Tibial artery (tissue), 4 donors: ENCODE results near the gene PHF21A.

Experiments used
- DNase-seq, 2 donors: peaks; one replicate each; pipeline ENCODE4 v3.0.0-alpha.2; 2019
- H3K27ac ChIP-seq, 2 donors: fragments of 200-600 bp; sonication (generic) in 1 of 2; 1 replicate in 1 of 2; 2 replicates in 1 of 2; pipeline ENCODE4 v1.5.1; 2018 to 2019; ENCODE audit warnings: mild to moderate bottlenecking in 1 of 2
- H3K27me3 ChIP-seq, 2 donors: fragments of 200-600 bp; sonication (generic) in 1 of 2; one replicate each; pipeline versions ENCODE4 v1.5.1 to v1.6.0; 2016 to 2019
- H3K36me3 ChIP-seq, 3 donors: fragments of 200-600 bp; sonication (generic) in 2 of 3; one replicate each; pipeline ENCODE4 v1.5.1; 2016 to 2019; ENCODE audit warnings: mild to moderate bottlenecking in 2 of 3
- H3K4me1 ChIP-seq, 4 donors: fragments of 200-600 bp; sonication (generic) in 2 of 4; 1 replicate in 3 of 4; 2 replicates in 1 of 4; pipeline ENCODE4 v1.5.1; 2016 to 2019
- H3K4me3 ChIP-seq, 2 donors: fragments of 200-600 bp; sonication (generic) in 1 of 2; 1 replicate in 1 of 2; 2 replicates in 1 of 2; pipeline ENCODE4 v1.5.1; 2018 to 2019; ENCODE audit warnings: mild to moderate bottlenecking in 2 of 2
- H3K9me3 ChIP-seq, 3 donors: fragments of 200-600 bp; sonication (generic) in 1 of 3; one replicate each; pipeline ENCODE4 v1.5.1; 2016 to 2019
- intact Hi-C: fragments of 100-400 bp; cut with DNase I; formaldehyde crosslinking; loops from one replicate; pipeline ENCODE4 v1.15.0; 2023; ENCODE audit warnings: low total_unique reads
- TF ChIP-seq, protein P1 (sequence below), 2 experiments: fragments of 200-600 bp in 1 of 2; fragments of 450-650 bp in 1 of 2; IDR thresholded peaks; one replicate each; pipeline ENCODE4 v1.5.1; 2017 to 2019; ENCODE audit warnings: antibody characterized with exemption in 2 of 2, mild to moderate bottlenecking in 1 of 2, moderate library complexity in 1 of 2

Gene PHF21A

DNA sequence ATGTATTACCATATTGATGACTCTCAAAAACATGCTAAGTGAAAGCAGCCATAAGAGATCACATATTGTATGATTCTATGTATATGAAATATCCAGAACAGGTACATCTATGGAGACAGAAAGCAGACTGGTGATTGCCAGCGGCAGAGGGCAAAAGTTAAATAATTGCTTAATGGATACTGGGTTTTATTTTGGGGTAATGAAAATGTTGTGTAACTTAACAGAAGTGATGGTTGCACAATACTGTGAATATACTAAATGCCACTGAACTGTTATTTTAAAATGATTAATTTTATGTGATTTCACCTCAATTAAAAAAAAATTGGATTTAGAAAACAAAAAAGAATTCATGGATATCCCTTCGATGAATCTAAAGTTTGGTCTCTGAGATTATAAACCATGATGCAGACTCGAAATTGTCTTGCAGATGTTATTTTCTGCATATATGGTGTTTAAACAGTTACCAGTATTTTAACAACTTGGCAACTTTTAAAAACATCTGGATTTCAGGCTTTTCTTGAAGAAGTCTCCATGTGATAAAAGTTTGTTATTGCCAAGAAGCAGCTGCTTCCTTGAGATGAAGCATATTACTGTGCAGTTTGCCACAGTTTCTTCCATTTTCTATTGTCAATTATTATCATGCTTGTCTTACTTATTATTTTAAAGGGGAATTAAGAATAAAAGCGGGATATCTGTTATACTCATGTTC, 160.7 kb downstream of the PHF21A start:
- DNase-seq, result no peak
- H3K27ac ChIP-seq, result no peak overlapping the region
- intact Hi-C loops, result loop anchor here (10.0 kb wide), 1 partner anchor 354 kb away; no protein-coding TSS in a partner anchor
- TF ChIP-seq, protein P1, sequence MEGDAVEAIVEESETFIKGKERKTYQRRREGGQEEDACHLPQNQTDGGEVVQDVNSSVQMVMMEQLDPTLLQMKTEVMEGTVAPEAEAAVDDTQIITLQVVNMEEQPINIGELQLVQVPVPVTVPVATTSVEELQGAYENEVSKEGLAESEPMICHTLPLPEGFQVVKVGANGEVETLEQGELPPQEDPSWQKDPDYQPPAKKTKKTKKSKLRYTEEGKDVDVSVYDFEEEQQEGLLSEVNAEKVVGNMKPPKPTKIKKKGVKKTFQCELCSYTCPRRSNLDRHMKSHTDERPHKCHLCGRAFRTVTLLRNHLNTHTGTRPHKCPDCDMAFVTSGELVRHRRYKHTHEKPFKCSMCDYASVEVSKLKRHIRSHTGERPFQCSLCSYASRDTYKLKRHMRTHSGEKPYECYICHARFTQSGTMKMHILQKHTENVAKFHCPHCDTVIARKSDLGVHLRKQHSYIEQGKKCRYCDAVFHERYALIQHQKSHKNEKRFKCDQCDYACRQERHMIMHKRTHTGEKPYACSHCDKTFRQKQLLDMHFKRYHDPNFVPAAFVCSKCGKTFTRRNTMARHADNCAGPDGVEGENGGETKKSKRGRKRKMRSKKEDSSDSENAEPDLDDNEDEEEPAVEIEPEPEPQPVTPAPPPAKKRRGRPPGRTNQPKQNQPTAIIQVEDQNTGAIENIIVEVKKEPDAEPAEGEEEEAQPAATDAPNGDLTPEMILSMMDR (IDR thresholded peaks at IDR 0.05), result no peak
- H3K4me3 ChIP-seq, result no peak overlapping the region
- H3K27me3 ChIP-seq, result no peaks in the 10 kb centered on the region
- no peaks in the 10 kb centered on the region for H3K9me3 ChIP-seq
- peaks cover 0 to 4% (median 0%) of the 10 kb centered on the region in 4 donors for H3K4me1 ChIP-seq
- peaks cover 6 to 36% (median 9%) of the 10 kb centered on the region in 3 donors for H3K36me3 ChIP-seq

DNA sequence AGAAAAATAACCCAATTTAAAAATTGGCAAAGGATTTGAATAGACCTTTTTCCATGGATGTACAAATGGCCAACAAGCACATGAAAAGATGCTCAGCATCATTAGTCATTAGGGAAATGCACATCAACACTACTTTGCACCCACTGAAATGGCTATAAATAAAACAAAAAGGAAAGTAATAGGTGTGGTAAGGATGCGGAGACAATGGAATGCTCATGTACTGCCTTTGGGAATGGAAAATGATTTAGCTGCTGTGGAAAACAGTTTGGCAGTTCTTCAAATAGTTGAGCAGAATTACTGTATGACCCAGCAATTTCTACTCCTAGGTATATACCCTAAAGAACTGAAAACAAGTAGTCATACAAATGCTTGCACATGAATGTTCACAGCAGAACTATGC, 161.4 kb downstream of the PHF21A start:
- H3K27me3 ChIP-seq, result no peaks in the 10 kb centered on the region
- DNase-seq, result no peak
- no peak overlapping the region for H3K27ac ChIP-seq
- no peaks in the 10 kb centered on the region for H3K4me1 ChIP-seq
- intact Hi-C loops, result loop anchor here (10.0 kb wide), 1 partner anchor 355 kb away; no protein-coding TSS in a partner anchor
- H3K9me3 ChIP-seq, result no peaks in the 10 kb centered on the region
- peaks cover 8 to 33% (median 9%) of the 10 kb centered on the region in 3 donors for H3K36me3 ChIP-seq
- TF ChIP-seq, protein P1 (IDR thresholded peaks at IDR 0.05), result no peak
- no peak overlapping the region for H3K4me3 ChIP-seq

DNA sequence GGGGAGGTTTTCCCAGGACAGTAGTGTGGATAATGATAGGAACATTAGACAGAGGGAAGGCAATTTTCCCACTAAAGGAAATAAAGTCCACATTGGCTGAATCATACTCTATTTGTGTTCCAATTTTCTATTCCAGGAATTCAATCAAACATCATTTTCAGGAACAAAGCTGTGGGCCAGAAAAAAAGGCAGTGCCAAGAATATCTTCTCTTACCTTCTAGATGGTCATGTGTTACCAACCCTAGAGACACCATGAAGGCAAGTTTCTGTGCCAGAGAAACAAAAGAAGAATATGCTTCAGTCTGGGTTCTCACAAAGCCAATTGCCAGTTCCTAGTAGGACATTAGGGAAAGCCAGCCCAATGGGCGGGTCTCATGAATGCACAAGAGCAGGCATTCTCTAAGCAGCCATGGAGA, 171.3 kb downstream of the PHF21A start:
- Histone ChIP-seq H3K27ac (no peak overlapping the region), H3K9me3 (no peaks in the 10 kb centered on the region), H3K36me3 (peaks cover 67 to 86% (median 81%) of the 10 kb centered on the region in 3 donors), H3K4me3 (no peak overlapping the region), H3K27me3 (no peaks in the 10 kb centered on the region), H3K4me1 (no peaks in the 10 kb centered on the region)
- intact Hi-C loops, result no loop called here
- no peak for DNase-seq
- TF ChIP-seq, protein P1 (IDR thresholded peaks at IDR 0.05), result no peak

DNA sequence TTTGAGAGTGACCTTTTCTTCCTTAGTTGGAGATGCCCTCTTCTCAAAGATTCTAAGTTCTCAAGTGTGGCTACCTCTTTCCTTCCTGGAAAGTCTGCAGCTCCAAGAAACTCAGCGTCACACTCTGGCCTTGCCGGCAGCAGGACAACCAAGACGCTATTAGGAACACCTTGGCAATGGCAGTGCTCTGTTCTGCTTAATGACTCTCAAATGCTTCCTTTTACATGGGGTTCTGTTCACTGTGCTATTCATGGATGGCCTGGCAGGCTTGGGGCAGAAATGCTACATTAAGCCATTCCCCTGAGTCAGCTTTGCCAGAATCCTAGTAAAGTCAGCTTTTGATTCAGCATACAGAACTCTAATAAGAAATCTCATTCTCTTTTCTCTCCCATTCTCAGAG, 172.9 kb downstream of the PHF21A start:
- intact Hi-C loops, result no loop called here
- no peak overlapping the region for H3K4me3 ChIP-seq
- no peak overlapping the region for H3K27ac ChIP-seq
- DNase-seq, result no peak
- no peaks in the 10 kb centered on the region for H3K27me3 ChIP-seq
- TF ChIP-seq, protein P1 (IDR thresholded peaks at IDR 0.05), result no peak
- H3K36me3 ChIP-seq, result peaks cover 75 to 96% (median 85%) of the 10 kb centered on the region in 3 donors
- no peaks in the 10 kb centered on the region for H3K9me3 ChIP-seq
- no peaks in the 10 kb centered on the region for H3K4me1 ChIP-seq

DNA sequence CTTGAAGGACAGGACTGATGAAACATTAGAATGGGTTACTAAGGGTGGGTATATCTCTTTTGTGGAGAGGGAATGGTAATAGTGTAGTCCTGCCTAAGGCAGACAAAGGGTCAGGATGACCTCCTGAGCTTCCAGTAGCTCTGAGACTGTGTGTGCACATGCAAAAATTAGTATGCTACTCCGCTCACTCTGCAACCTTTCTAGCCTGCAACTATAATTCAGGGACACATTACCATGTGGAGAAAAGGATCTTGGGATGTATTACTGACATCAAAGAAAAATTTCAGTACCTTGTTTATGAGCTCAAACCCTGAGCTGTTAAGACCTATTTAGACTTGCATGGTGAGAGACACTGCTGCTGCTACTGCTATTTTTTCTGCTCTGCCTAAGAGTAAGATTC, 173.4 kb downstream of the PHF21A start:
- Histone ChIP-seq H3K4me3 (no peak overlapping the region), H3K4me1 (no peaks in the 10 kb centered on the region), H3K27ac (no peak overlapping the region), H3K27me3 (no peaks in the 10 kb centered on the region), H3K9me3 (no peaks in the 10 kb centered on the region), H3K36me3 (peaks cover 72 to 94% (median 80%) of the 10 kb centered on the region in 3 donors)
- TF ChIP-seq, protein P1 (IDR thresholded peaks at IDR 0.05), result no peak
- intact Hi-C loops, result no loop called here
- no peak for DNase-seq
